GM10266 (cell line): ENCODE results near the gene EXOC3.

ENCODE experiments used
- DNase-seq: peaks from one replicate; pipeline ENCODE4 v3.0.0; 2012; ENCODE audit errors: extremely low spot score
- TF ChIP-seq, protein P1 (sequence below): IDR thresholded peaks from 2 replicates; pipeline ENCODE4 v1.5.1; 2012; ENCODE audit warnings: mild to moderate bottlenecking, low read depth; ENCODE audit not compliant: control insufficient read depth, insufficient read depth; ENCODE audit errors: missing control alignments

EXOC3 gene

DNA sequence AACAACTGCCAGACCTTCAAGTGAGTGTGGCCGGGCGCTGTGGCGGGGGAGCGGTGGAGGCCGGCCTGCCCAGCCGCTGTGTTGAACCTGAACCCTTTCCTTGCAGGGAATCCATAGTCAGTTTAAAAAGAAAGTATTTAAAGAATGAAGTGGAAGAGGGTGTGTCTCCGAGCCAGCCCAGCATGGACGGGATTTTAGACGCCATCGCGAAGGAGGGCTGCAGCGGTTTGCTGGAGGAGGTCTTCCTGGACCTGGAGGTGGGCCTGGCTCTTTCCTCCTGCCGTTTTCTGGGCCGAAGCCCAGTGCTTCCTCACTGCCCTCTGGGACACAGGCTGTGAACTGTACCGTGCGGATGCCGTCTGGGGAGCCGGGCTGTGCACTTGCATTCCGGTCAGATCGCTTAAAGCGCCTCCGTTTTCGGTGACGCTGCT, 19.1 kb downstream of the EXOC3 start:
- no peak for DNase-seq
- TF ChIP-seq, protein P1, sequence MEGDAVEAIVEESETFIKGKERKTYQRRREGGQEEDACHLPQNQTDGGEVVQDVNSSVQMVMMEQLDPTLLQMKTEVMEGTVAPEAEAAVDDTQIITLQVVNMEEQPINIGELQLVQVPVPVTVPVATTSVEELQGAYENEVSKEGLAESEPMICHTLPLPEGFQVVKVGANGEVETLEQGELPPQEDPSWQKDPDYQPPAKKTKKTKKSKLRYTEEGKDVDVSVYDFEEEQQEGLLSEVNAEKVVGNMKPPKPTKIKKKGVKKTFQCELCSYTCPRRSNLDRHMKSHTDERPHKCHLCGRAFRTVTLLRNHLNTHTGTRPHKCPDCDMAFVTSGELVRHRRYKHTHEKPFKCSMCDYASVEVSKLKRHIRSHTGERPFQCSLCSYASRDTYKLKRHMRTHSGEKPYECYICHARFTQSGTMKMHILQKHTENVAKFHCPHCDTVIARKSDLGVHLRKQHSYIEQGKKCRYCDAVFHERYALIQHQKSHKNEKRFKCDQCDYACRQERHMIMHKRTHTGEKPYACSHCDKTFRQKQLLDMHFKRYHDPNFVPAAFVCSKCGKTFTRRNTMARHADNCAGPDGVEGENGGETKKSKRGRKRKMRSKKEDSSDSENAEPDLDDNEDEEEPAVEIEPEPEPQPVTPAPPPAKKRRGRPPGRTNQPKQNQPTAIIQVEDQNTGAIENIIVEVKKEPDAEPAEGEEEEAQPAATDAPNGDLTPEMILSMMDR: no peak

DNA sequence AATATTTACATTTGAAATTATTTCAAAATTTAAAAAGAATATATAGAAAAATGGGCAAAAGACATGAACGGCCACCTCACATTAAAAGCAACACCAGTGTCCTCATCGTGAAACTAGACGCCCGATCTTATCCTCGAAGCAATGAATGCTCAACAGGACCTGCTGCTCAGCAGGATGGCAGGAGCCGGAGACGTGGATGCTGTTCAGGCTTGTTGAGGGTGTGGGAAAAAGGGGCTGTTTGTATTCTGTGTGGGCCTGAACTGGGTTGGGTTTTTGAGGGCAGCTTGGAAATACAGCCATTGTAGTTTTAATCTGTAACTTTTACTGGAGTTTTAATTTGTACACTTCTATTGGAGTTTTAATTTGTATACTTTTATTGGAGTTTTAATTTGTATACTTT, 20.3 kb downstream of the EXOC3 start:
- TF ChIP-seq, protein P1: no peak

DNA sequence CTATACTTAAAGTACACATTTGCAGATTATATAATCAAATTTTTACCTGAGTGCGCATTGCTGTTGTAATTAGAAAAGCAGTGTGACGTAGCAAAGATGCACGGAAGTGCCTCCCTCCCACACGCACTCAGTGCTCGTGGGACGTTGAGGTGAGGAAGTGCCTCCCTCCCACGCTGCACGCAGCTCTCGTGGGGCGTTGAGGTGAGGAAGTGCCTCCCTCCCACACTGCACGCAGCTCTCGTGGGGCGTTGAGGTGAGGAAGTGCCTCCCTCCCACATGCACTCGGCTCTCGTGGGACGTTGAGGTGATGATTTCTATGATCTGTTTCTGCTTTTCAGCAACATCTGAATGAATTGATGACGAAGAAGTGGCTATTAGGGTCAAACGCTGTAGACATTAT, 21.0 kb downstream of the EXOC3 start:
- DNase-seq: no peak
- TF ChIP-seq, protein P1: no peak

More for the DNA sequence above, 20.3 kb downstream of the EXOC3 start:
- DNase-seq: no peak

DNA sequence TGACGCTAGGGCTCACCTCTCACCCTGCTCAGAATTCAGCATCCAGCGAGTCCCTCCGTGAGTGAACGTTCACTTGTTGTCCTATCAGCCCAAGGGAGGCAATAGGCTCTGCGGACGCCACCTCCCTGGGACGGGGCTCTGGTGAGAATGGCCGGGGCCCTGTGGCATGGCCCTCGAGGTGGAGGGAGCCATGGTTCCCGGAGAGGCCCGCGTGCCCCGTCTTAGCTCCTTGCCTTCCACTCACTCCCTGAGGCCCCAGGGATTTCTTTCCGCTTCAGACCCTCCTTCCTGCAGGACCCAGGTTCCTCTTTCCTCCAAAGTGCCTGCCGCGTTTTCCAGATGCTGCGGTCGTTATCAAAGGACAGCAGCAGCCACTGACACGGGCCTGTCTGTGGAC, 21.5 kb downstream of the EXOC3 start:
- TF ChIP-seq, protein P1: no peak
- no peak for DNase-seq

DNA sequence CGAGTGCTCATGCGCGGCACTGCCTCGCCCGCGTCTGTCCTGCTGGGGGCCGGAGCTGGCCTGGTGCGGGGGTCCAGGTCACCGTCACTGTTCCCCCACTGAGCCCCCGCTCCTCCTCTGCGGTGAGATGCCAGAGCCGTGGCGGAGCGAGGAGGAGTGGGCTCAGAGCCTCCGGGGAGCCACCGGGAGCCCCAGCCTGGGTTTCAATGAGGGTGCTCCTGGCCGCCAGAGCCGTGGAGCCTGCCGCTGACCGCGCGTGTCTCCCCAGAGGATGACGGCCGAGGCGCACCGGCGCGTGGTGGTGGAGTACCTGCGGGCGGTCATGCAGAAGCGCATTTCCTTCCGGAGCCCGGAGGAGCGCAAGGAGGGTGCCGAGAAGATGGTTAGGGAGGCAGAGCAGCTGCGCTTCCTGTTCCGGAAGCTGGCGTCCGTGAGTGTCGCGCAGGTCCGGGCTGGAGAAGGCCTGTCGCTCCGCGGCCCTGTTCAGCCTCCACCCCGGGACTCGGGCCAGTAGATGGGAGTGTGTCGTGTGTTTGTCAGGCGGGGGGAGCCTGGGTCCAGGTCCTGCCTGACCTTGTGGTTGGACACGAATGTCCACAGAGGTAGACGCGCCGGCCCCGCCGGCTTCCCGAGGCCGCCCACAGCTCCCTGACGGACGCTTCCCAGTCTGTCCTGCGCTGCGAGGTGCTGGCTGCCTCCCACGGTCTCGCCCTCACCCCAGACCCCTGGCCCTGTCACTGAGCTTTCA, 22.0 kb downstream of the EXOC3 start:
- TF ChIP-seq, protein P1: no peak
- DNase-seq: no peak

DNA sequence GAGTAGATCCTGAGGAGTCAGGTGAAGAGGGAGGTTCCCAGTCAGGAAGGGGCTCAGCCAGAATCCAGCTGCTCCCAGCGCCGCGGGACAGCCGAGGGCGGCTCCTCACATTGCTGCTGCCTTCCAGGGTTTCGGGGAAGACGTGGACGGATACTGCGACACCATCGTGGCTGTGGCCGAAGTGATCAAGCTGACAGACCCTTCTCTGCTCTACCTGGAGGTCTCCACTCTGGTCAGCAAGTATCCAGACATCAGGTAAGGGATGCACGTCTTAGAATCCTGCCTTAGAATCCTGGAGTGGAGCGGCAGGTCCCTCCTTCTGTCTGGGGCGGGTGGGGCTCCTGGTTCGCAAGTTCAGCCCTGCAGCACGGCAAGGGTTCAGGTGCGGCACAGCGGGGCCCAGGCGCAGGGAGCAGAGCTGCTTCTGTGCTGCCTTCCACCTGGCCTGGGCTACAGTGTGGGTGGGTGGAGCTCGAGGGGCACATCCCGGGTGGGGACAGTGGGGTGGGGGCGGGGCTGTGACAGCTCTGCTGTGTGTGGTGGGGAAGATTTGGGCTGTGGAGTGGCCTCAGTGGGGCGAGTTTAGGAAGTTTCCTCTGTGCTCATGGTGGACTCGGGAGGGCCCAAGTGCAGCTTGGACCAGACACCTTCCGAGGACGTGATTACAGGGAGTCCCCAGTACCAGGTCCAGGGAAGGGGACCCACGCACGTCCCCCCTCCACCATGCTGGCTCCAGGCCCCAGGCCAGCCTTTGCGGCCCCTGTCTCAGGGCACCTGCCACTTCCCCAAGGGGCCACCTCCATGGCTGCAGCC, 22.8 kb downstream of the EXOC3 start:
- DNase-seq: no peak
- TF ChIP-seq, protein P1: no peak
